DMS79 treated with DMSO at 0.1 percent for 48 hours (cell line): ENCODE measurements around the gene TMEM218.
"Not testable (repeated sequence)": the region's sequence is repeated elsewhere in the genome, so short reads cannot be mapped to it uniquely, and the experiment has no call there.

ENCODE experiments used
- DNase-seq: peaks from one replicate; lab custom pipeline; 2025; lab: John Stamatoyannopoulos, UW

Gene TMEM218

GRCh38 chr11:125075242-125075625, 36.2 kb downstream of the TMEM218 start:
- DNase-seq: no peak

- no peak for DNase-seq
Observed at GRCh38 chr11:125074511-125075241, 36.8 kb downstream of the TMEM218 start.

GRCh38 chr11:125073616-125074483, 37.6 kb downstream of the TMEM218 start:
- no peak for DNase-seq

- DNase-seq: no peak
Observed at GRCh38 chr11:125072961-125073590, 38.4 kb downstream of the TMEM218 start.

GRCh38 chr11:125072218-125072960, 39.0 kb downstream of the TMEM218 start:
- no peak for DNase-seq

- DNase-seq: peak; percentile 39
Observed at GRCh38 chr11:125071846-125072217, 39.6 kb downstream of the TMEM218 start.

- peak; percentile 57 for DNase-seq
Observed at GRCh38 chr11:125071435-125071834, 40.0 kb downstream of the TMEM218 start.

GRCh38 chr11:125070699-125071254, 40.6 kb downstream of the TMEM218 start:
- no peak for DNase-seq

- DNase-seq: no peak
Observed at GRCh38 chr11:125069796-125070195, 41.6 kb downstream of the TMEM218 start.

- DNase-seq: no peak
Observed at GRCh38 chr11:125069008-125069407, 42.4 kb downstream of the TMEM218 start.

- DNase-seq: no peak
Observed at GRCh38 chr11:125068368-125068767, 43.1 kb downstream of the TMEM218 start.

- DNase-seq: no peak
Observed at GRCh38 chr11:125064070-125064469, 47.4 kb downstream of the TMEM218 start.

- no peak for DNase-seq
Observed at GRCh38 chr11:125063429-125064043, 47.9 kb downstream of the TMEM218 start.

- peak; percentile 26 for DNase-seq
Observed at GRCh38 chr11:125062931-125063428, 48.4 kb downstream of the TMEM218 start, which contains the start of gene SLC37A2. Gene SLC37A2 (plus strand): TSS chr11:125063305. CDS start chr11:125063368, 63 bp downstream.

GRCh38 chr11:125062218-125062930, 49.1 kb downstream of the TMEM218 start:
- no peak for DNase-seq

GRCh38 chr11:125061281-125061680, 50.1 kb downstream of the TMEM218 start:
- DNase-seq: no peak

- no peak for DNase-seq
Observed at GRCh38 chr11:125057693-125058016, 53.8 kb downstream of the TMEM218 start.

GRCh38 chr11:125056931-125057692, 54.3 kb downstream of the TMEM218 start:
- no peak for DNase-seq

GRCh38 chr11:125056111-125056510, 55.3 kb downstream of the TMEM218 start:
- DNase-seq: not testable (repeated sequence)
